Stimulated activated CD4-positive, alpha-beta T cell treated with anti-CD3 and anti-CD28 coated beads, Interleukin-1b, Interleukin-23, amount 100 ng/mL, for 1 hour (primary cell): ENCODE measurements around the gene CD34.

Source experiments
- DNase-seq, 2 donors: peaks; one replicate each; pipeline ENCODE4 v3.0.0-alpha.2; 2020; ENCODE audit warnings: low read depth in 2 of 2

The CD34 gene

GRCh38 chr1:207853372-207853757 lies 57.6 kb downstream of the CD34 start:
- no peak for DNase-seq

DNA sequence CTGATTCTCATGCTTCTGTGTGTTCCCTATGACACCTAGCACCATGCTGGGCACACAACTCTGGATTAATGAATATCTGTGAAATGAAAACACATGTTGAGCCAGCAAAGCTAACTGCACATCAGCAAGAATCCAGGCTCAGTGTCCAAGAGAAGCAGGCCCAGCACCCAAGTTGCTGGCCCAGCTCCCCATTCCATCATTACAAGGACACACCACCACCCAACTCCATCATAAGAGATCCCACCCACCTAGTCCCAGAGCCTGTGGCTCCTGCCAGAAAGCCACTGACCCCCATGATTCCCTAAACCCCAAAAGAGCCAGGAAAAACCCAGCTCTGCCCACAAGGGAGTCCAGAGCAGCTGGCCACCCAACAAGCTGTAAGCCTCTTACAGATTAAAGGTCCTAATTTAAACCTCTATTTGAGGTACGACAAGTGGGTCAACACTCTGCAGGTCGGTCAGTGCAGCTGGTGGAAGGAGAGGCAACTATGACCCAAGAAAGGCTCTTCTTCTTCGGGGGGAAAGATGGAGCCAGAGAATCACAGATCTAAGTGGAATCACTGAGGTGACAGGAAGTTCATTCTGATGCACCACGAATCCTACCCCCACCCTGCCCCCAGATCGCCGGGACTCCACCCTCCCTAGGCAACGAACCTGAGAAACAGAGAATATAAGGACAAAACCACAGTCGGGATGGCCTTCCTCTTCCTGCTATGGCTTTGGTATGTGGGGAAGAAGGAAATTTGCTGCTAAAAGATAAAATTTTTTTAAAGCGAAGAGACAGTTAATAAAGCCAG lies 58.2 kb downstream of the CD34 start:
- no peak for DNase-seq

DNA sequence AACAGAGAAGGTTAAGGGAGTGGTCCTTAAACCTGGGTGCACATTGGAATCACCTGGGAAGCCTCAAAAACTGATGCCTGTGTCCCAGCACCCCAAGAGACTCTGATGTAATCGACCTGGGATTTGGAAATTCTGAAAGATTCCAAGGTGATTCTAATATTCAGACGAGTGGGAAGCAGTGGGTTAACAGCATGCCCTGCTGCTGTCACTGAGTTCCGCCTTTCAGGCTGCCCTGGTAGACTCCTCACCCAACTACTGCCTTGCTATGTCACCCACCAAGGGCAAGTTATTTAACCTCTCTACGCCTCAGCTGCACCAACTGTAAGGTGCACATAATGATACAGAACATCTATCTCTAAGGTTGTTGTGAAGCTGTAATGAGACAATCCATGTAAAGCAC lies 59.2 kb downstream of the CD34 start:
- no peak for DNase-seq

- no peak for DNase-seq
Observed at GRCh38 chr1:207850621-207851407, 60.1 kb downstream of the CD34 start.

GRCh38 chr1:207849646-207850045 lies 61.3 kb downstream of the CD34 start:
- DNase-seq = no peak

- no peak for DNase-seq
Observed at GRCh38 chr1:207849016-207849415, 61.9 kb downstream of the CD34 start.

DNA sequence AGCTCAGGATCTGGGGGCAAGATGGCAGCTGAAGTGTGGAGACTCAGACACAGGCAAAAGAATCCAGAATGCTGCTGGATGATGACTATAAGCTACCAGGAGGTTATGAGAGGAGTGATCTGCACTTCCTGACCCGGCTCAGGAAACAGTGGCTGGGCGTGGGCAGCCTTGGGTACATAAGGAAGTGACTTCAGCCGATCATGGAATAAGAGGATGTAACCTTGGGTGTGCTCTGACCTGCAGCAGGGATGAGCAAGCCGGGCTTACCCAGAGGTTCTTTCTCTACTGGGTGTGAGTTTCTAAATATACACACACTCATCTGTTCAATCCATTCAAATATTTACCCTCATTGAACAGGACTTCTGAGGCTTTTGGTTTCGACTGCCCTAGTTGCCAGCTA lies 62.7 kb downstream of the CD34 start:
- DNase-seq = no peak

DNA sequence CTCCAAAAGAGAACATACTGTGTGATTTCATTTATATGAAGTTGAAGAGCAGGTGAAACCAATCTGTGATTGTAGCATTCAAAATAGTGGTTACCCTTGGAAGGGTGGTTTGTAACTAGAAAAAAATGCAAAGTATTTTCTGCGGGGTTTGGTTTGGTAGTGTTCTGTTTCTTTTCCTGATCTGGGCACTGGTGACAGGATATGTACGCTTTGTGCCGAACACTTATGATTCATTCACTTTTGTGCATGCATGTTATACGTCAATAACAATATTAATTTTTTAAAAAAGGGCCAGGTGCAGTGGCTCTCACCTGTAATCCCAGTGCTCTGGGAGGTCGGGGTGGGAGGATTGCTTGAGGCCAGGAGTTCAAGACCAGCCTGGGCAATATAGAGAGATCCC lies 63.8 kb downstream of the CD34 start:
- DNase-seq = no peak

DNA sequence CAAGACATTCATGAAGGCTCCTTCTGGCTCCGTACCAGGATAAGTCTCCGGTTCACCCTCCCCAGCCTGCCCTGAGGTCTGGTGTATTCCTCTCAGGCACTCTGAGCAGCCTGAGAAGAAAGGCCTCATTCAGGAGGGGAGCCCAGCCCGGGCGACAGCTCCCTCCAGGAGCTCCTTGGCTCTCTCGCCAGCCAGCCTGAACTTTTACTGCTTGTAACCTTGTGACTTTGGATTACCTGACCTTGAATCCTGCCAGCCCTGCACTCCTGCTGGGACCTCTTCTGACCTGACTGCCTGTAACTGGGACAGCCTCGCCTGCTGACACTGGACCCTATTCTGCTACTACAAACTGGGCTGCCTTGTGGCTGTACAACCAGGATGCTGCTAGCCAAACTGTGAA lies 65.8 kb downstream of the CD34 start:
- DNase-seq = no peak

- no peak for DNase-seq
Observed at GRCh38 chr1:207844371-207844770, 66.6 kb downstream of the CD34 start.

DNA sequence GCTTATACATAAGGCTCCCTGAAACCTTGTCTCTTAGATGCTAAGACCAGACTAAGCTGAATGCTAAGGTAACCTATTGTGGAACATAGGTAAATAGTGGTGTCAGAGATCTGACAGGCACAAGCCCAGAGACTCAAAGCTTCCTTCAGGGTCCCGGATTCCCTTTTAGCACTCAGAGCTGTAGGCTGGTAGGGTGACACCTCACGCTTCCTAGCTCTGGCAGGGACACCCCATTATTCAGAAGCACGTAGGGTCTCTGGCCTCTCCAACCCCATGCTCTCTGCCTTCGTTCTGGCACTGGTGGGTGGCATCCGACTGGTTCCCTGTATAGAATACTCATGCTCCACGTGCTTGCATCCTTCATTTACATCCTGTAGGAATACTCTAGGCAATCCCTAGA lies 68.4 kb downstream of the CD34 start:
- DNase-seq = no peak

DNA sequence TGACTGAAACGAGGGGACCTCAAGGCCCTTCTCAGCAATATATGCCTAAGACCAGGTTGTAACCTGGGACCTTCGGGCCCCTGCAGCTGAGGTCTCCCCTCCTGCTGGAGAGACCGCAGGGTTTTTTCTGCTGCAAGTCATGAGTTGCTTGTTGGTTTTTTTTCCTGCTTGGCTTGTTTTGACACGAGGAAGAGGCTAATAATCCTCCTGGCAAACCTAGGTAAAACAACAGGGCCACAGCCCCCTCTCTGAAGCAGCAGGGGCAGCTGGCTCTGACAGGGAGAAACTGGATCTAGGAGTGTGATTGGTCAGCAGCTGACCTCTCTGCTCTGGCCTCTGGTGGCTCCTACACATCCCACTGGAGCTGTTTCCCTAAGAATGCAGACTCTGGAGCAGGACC lies 69.0 kb downstream of the CD34 start:
- DNase-seq = no peak

GRCh38 chr1:207841293-207841692 lies 69.6 kb downstream of the CD34 start:
- no peak for DNase-seq

- no peak for DNase-seq
Observed at GRCh38 chr1:207840380-207840779, 70.5 kb downstream of the CD34 start.

GRCh38 chr1:207839083-207839413 lies 71.9 kb downstream of the CD34 start:
- no peak for DNase-seq

DNA sequence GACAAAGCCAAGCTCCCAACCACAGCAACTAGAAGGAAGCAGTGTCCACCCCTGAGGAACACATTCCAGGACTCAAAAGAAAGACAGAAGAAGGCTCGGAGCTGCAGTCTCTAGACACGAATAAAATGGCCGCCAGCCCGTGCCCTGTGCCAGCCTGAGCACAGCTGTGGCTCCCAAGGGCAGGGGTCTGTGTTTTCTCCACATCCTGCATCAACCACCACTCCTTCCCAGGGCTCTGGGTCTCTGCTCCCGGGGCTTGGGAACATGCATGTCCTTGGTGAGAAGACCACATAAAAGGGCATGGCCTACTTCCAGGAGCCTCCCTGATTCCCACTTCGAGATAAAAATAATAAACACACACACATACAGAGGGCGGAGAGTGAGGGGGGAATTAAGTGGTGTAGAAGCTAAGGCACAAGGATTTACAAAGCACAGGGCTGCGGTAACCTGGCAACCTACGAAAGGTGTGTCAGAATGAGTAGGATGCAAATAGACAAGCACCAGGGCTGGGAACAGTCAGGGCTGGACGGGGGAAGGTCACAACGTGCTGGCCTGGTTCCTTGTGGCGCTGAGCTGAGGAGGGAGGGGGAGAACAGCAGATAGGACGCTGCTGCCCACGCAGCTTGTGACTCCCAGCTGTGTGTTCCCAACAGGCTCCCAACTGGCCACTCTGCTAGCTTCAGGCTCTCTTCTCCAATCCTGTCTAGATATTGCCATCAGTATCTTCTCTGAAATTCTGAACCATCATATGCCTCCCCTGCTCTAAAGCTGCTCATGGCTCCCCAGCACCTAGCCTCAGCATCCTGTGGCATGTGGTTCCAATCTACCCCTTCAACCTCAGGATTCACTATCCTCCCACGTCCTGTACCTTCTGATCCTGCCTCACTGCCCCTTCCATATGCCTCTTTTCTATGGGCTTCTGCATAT lies 72.5 kb downstream of the CD34 start:
- DNase-seq = no peak

DNA sequence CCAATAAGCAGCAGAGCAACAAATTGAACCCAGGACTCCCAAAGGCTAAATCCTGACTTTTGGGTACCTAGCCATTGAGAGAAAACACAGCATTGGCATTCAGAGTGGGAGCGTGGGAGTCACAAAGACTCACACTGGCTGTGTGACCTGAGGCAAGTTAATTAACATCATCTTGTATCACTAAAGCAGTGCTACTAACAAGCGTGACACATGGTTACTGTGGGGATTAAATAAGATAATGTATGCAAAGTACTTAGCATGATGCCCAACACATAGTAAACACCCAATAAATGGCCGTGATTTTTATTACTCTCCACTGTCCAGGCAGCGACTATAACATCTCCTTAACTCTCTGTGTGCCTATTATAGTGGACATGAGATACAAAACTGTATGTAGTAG lies 73.3 kb downstream of the CD34 start:
- no peak for DNase-seq

DNA sequence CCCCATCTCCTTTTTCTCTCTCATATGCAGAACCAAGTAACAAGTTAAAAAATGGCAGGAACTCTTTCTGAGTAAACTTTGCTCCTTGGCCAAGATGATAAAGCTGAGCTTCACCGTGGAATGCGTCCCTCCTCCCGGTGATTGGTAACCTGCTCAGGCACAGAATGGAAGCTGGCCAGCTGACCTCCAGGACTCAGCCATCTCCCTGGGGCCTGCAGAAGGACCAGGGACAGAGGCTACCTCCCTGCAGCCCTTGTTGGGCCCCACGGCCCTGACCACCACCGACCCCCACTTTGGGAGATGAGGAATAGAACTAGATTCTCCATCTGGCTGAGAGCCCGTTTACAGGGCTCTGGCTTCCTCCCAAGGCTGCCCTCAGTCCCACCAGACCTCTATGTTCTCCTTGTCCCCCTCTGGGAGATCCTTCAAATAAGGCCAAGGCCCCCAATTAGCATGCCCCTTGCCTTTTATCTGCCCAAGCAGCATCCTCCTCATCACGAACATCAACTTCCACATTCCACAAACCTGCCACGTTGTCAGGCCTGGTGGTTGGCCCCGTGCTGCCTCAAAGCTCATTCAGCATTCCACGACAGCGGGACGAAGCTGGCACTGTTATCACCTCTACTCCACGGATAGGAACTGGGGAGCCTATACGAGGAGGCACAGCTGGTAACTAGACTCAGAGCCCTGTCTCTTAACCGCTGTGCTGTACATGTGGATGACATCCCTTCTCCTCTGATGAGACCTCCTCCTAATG lies 74.2 kb downstream of the CD34 start:
- no peak for DNase-seq

GRCh38 chr1:207835958-207836357 lies 75.0 kb downstream of the CD34 start:
- no peak for DNase-seq

DNA sequence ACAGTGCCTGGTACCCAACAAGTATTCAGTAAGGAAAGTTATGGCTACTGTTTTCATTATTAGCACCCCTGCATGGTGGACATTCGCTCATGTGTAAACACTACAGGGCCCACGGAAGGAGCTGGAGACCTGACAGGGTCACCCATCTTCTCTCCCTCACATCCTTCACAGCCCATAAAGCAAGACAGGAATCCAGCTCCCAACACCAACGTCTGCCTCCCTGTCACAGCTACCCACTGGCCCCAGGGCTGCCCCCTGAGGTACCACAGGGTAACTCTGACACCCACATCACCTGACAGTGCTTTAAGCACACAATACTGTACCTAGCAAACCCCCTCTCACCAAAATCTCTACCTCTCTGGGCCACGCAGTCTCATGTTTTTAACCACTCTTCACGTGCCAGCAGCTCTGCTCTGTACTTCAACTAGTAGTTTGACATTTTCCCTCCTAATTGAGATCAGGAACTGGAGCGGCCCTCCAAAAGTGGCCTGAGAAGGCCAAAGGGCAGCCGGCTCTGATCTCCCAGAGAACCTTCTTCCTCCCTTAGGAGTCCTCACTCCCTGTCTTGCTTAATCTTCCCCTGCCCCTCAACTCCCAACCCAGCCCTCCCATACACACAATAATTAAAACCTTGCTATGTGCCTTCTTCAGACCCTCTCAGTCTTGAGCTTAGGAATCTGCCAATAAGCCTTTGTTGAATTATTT lies 76.8 kb downstream of the CD34 start:
- DNase-seq = no peak

DNA sequence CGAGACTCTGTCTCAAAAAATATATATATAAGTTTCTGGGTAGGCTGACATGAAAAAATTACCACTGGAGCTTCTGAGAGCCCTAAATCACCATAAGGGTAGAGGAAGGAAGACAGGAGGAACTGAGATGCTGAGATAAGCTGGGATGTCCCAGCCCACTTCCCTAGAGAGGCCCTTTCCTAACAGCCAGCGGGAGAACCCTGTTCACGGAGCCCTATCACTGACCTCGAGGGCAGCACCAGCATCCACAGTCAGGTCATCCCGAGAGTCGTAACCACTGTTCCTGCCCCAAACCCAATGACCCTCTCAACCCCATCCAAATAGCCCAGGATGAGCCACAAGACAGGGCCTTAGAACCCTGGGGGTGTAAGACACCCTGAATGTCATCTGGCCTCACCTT lies 77.5 kb downstream of the CD34 start:
- DNase-seq = no peak
